PFSK-1 (cell line): ENCODE data around the gene ITCH.

Experiments used
- FOXP2 ChIP-seq: optimal IDR thresholded peaks from 2 replicates; pipeline ENCODE3; 2011; ENCODE audit warnings: borderline replicate concordance, control low read depth, inconsistent platforms; ENCODE audit not compliant: insufficient read depth; ENCODE audit errors: extremely low read length, extremely low read depth
- POLR2AphosphoS5 ChIP-seq: IDR thresholded peaks from 2 replicates; pipeline ENCODE4 v1.6.1; 2012; ENCODE audit warnings: low read depth, mild to moderate bottlenecking, control low read depth, low read length, moderate library complexity
- TAF1 ChIP-seq: IDR thresholded peaks from 2 replicates; pipeline ENCODE4 v1.6.1; 2012; ENCODE audit warnings: low read length, control low read depth, borderline replicate concordance; ENCODE audit not compliant: insufficient read depth
- TF ChIP-seq, protein P1 (sequence below), 2 experiments: IDR thresholded peaks; 2 replicates each; pipeline versions ENCODE4 v1.6.1 to v1.8.0; 2011 to 2012; ENCODE audit warnings: low read depth in 2 of 2, low read length in 2 of 2, control low read depth in 1 of 2, inconsistent platforms in 1 of 2, mild to moderate bottlenecking in 1 of 2, moderate library complexity in 1 of 2; ENCODE audit not compliant: insufficient read depth in 1 of 2

DNA sequence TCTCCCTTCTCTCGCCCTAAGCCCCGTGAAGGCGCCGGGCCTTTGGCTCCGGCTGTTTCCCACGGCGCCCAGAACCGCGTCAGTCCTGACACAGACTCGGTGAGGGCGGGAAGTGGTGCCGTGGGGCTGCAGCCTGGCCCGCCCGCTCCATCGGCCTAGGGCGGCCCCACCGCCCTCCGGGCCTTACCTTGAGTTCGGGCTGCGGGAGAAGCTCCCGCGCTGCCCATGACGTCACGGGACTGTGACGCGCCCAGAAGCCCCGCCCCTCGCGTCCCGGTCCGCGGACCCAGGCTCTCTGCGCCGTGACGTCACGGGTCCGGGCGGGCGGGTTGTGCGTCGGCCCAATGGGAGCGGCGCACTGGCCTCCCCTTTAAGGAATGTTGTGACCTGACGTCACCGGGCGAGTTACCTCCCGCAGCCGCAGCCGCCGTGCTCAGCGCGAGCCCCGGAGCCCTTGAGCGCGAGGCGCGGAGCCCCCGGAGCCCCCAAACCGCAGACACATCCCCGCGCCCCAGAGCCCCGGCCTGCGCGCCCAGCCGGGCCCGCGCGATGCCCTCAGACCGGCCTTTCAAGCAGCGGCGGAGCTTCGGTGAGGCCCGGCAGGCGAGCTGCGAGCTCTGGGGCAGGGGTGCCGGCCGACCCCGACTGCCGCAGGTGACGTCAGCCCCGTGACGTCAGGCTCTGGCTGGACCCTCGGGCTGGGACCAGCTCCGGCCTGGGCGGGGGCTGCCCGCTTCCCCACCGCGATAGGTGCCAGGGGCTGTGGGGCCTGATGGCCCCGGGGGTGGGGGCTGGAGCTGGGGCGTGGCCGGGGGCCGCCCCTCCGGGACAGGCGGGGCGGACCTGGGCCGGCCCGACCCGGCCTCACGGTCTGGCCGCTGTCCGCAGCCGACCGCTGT, 195.5 kb downstream of the ITCH start, which contains the start of gene MAP1LC3A:
- TF ChIP-seq POLR2AphosphoS5 (no peak), TAF1 (no peak), FOXP2 (peak; percentile 62)
- TF ChIP-seq, protein P1, sequence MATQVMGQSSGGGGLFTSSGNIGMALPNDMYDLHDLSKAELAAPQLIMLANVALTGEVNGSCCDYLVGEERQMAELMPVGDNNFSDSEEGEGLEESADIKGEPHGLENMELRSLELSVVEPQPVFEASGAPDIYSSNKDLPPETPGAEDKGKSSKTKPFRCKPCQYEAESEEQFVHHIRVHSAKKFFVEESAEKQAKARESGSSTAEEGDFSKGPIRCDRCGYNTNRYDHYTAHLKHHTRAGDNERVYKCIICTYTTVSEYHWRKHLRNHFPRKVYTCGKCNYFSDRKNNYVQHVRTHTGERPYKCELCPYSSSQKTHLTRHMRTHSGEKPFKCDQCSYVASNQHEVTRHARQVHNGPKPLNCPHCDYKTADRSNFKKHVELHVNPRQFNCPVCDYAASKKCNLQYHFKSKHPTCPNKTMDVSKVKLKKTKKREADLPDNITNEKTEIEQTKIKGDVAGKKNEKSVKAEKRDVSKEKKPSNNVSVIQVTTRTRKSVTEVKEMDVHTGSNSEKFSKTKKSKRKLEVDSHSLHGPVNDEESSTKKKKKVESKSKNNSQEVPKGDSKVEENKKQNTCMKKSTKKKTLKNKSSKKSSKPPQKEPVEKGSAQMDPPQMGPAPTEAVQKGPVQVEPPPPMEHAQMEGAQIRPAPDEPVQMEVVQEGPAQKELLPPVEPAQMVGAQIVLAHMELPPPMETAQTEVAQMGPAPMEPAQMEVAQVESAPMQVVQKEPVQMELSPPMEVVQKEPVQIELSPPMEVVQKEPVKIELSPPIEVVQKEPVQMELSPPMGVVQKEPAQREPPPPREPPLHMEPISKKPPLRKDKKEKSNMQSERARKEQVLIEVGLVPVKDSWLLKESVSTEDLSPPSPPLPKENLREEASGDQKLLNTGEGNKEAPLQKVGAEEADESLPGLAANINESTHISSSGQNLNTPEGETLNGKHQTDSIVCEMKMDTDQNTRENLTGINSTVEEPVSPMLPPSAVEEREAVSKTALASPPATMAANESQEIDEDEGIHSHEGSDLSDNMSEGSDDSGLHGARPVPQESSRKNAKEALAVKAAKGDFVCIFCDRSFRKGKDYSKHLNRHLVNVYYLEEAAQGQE (IDR thresholded peaks at IDR 0.05; ENCODE audit: insufficient read depth in 1 of 2, low read depth in 2 of 2, low read length in 2 of 2) = no peak
